K562 treated with DMSO at 1 percent for 24 hours (cell line): Measurements from ENCODE around the gene ACAD10. TPM values are rescaled to one million over a fixed set of nuclear protein-coding genes. Genes with fewer than 3 reads are reported as not detected.

ENCODE experiments used
- total RNA-seq: library from RNA; unstranded; fragments of 300-600 nt; gene quantifications from 2 replicates; pipeline ENCODE4 v1.2.3, GENCODE V29; 2022; ENCODE audit warnings: low read depth; ENCODE audit not compliant: insufficient read depth

ACAD10 gene
- 19.5 and 21.2 TPM in 2 replicates for total RNA-seq

DNA sequence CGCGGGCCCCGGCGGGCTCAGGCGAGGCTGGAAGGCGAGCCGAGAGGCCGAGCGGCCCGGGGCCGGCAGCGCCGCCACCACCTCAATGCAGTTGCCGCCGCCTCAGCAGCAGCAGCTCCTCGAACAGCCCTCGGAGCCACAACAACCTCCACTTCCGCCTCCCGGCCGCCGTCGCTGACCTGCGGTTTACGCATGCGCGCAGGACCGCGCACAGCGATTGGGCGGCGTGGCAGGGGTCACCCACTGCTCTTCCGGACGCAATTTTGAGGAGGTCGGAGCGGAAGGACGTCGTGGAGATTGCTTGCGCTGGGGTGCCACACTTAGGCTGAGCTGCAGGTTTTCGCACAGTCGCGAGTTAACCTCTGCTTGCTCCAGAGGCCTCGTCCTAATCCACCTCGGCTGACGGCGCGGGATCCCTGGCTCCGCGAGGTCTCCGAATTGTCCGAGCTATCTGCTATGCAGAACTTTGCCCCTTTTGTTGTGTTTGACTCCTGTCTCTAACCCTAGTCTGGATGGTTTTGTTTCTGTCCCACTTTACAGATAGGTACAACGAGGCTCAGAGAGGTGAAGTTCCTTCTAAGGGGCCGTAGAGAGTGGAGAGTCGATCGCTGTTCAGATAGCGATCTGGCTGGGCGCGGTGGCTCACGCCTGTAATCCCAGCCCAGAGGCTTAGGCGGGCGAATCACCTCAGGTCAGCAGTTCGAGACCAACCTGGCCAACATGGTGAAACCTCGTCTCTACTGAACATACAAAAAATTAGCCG, at the start of gene ACAD10, which contains the start of gene BRAP:
TSS of gene ACAD10 (plus strand) at position 243 of the 763 bp plus-strand sequence. CDS start 6,657 bp downstream, outside the sequence.
TSS of gene BRAP (minus strand) at position 146 of the 763 bp plus-strand sequence. CDS start 164 bp downstream, outside the sequence.

GRCh38 chr12:111766608-111767361, 80.9 kb downstream of the ACAD10 start, which contains the start of gene ALDH2:
ALDH2 (plus strand) TSS chr12:111766933; CDS start chr12:111766983, 50 bp downstream.

Other genes with a start within 250 kb of the ACAD10 start
- 42.0 and 45.6 TPM in 2 replicates for gene ATXN2, start 86.7 kb upstream of the ACAD10 start, total RNA-seq
- 16.8 and 19.7 TPM in 2 replicates for gene BRAP, start 97 bp upstream of the ACAD10 start, total RNA-seq
- gene ALDH2, start 80.9 kb downstream of the ACAD10 start, total RNA-seq: 55.8 and 72.7 TPM in 2 replicates
- gene MAPKAPK5, start 156.2 kb downstream of the ACAD10 start, total RNA-seq: 29.9 and 34.5 TPM in 2 replicates